ENCODE data around the gene RBM47. TPM values are rescaled to one million over a fixed set of nuclear protein-coding genes. Genes with fewer than 3 reads are reported as not detected.
A peak's percentile ranks its signal among the peaks of the same experiment; 100 is the strongest.

RBM47 gene
- total and polyA plus RNA-seq, 10 of the 15 experiments (the other 5 are each of a cell fraction or from before 2014, with no cell fraction given), result 7.9 to 45.0 (median 28.7) TPM

DNA sequence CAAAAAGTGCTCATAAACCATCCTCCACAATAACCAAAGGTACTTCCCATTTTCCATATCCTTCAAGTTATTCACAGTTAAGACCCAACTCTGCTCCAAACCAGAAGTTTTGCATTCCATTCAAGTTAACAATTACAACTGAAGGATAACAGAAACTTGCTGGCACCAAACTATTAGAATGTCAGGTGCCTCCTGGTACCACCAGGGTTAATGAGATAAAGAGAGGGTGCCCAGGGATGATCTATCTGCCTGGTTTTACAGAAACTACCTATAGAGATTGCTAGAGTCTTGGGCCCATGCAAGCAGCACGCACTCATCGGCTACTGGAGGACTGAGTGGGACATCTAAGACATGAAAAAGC is 114.6 kb downstream of the RBM47 start:
- H4K20me1 ChIP-seq (ENCODE audit: control insufficient read depth, insufficient read depth), result no peaks in the 10 kb centered on the region
- SMC1A ChIA-PET (ENCODE audit: uncharacterized antibody, unreplicated experiment), result interaction anchor here (0.7 to 3.3 kb wide), 27 partner anchors 8 to 210 kb away, joined by 3 to 31 read pairs (median 5); no protein-coding TSS in a partner anchor
- DNase-seq (ENCODE audit: low read depth, low spot score), result no peak
- in situ Hi-C loops (cut with MboI) (no loop called here), intact Hi-C loops (cut with micrococcal nuclease; ENCODE audit: unreplicated experiment) (loop anchor here (5.0 kb wide), 1 partner anchor 62 kb away; no protein-coding TSS in a partner anchor)
- peaks cover 30% of the 10 kb centered on the region for H3K4me1 ChIP-seq (ENCODE audit: control insufficient read depth, insufficient read depth, low read length)
- H3K9me3 ChIP-seq (replicated peaks; ENCODE audit: control insufficient read depth, insufficient read depth, low read length), result no peaks in the 10 kb centered on the region
- POLR2A ChIA-PET, result interaction anchor here (0.6 to 3.2 kb wide), 7 partner anchors 10 to 101 kb away, joined by 3 to 17 read pairs (median 4); no protein-coding TSS in a partner anchor
- no peaks in the 10 kb centered on the region for H3K27me3 ChIP-seq (replicated peaks in 1 of 2; ENCODE audit: control insufficient read depth in 2 of 2, insufficient read depth in 2 of 2, low read length in 1 of 2)
- 3% methylated on average over 2 of the region's 2 CpGs for WGBS (ENCODE audit: insufficient coverage, insufficient replicate concordance, low lambda C conversion rate, missing lambda C conversion rate)
- ATAC-seq, result no peak
- H3K79me2 ChIP-seq (ENCODE audit: control insufficient read depth, insufficient read depth, low read length), result peaks cover 39% of the 10 kb centered on the region
- no peak for FAIRE-seq
- H3K36me3 ChIP-seq (ENCODE audit: control insufficient read depth in 2 of 2, insufficient read depth in 2 of 2, low read length in 1 of 2), result peaks cover 0 to 3% of the 10 kb centered on the region in 2 experiments; a peak in 2 of 4 replicates
- RAD21 ChIA-PET (ENCODE audit: unreplicated experiment), result interaction anchor here (0.7 to 2.4 kb wide), 17 partner anchors 9 to 204 kb away, joined by 3 to 16 read pairs (median 4); no protein-coding TSS in a partner anchor
- H3K4me3 ChIP-seq, result peak overlapping the region; percentile 14; the same call in 1 of the 2 replicates
- no TSS peak for BruUV-seq (replicated peaks)
- no peak overlapping the region for H3K9ac ChIP-seq (ENCODE audit: control insufficient read depth, insufficient read depth, low read length)
- peak overlapping the region; percentile 43 for H3K27ac ChIP-seq (ENCODE audit: control insufficient read depth, insufficient read depth)
- peak overlapping the region; percentile 62 for H3K4me2 ChIP-seq (ENCODE audit: control insufficient read depth, insufficient read depth)
- CTCF ChIA-PET, result interaction anchor here (1.0 to 2.2 kb wide), 7 partner anchors 10 to 205 kb away, joined by 3 to 12 read pairs (median 4); no protein-coding TSS in a partner anchor
- no peak overlapping the region for H2AFZ ChIP-seq (ENCODE audit: control insufficient read depth, low read depth, low read length)
- TF ChIP-seq SMC3 (IDR thresholded peaks at IDR 0.05; ENCODE audit: borderline replicate concordance, low read length), result 0 out of 2 replicates have a peak, but pooled peaks have one; percentile 13
- TF ChIP-seq ZNF24 (IDR thresholded peaks at IDR 0.05), result no peak
- TF ChIP-seq, protein P1, sequence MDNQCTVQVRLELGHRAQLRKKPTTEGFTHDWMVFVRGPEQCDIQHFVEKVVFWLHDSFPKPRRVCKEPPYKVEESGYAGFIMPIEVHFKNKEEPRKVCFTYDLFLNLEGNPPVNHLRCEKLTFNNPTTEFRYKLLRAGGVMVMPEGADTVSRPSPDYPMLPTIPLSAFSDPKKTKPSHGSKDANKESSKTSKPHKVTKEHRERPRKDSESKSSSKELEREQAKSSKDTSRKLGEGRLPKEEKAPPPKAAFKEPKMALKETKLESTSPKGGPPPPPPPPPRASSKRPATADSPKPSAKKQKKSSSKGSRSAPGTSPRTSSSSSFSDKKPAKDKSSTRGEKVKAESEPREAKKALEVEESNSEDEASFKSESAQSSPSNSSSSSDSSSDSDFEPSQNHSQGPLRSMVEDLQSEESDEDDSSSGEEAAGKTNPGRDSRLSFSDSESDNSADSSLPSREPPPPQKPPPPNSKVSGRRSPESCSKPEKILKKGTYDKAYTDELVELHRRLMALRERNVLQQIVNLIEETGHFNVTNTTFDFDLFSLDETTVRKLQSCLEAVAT (IDR thresholded peaks at IDR 0.05), result no peak

DNA sequence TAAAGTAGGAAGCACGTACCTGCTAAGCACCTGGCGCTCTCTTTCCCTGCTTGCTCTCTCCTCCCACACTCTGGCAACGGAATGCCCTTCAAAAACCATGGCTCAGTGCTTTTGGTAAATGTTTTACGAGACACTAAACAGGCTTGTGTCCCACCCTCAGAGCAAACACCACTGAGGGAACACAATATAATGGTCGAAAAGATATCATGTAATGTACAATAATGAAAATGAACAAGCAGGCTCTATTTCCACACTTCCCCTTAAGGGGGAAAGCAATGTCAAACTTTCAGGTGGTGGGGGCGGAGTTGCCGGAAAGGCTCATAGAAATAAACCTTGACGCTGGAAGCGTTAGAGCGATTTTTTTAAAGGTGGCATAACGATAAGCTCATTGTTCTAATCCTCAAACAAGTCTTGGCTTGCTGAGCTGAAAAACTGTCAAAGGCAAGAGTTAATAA is 115.1 kb downstream of the RBM47 start:
- 45% methylated on average over 11 of the region's 11 CpGs for WGBS (ENCODE audit: insufficient coverage, insufficient replicate concordance, low lambda C conversion rate, missing lambda C conversion rate)
- Histone ChIP-seq H2AFZ (ENCODE audit: control insufficient read depth, low read depth, low read length) (no peak overlapping the region), H3K4me2 (ENCODE audit: control insufficient read depth, insufficient read depth) (peak overlapping the region; percentile 62), H3K4me3 (peak overlapping the region; percentile 14; the same call in 1 of the 2 replicates), H3K79me2 (ENCODE audit: control insufficient read depth, insufficient read depth, low read length) (peaks cover 39% of the 10 kb centered on the region), H4K20me1 (ENCODE audit: control insufficient read depth, insufficient read depth) (no peaks in the 10 kb centered on the region), H3K9me3 (replicated peaks; ENCODE audit: control insufficient read depth, insufficient read depth, low read length) (no peaks in the 10 kb centered on the region), H3K9ac (ENCODE audit: control insufficient read depth, insufficient read depth, low read length) (no peak overlapping the region), H3K4me1 (ENCODE audit: control insufficient read depth, insufficient read depth, low read length) (peaks cover 30% of the 10 kb centered on the region), H3K27ac (ENCODE audit: control insufficient read depth, insufficient read depth) (peak overlapping the region; percentile 43), H3K36me3 (ENCODE audit: control insufficient read depth in 2 of 2, insufficient read depth in 2 of 2, low read length in 1 of 2) (peaks cover 0 to 3% of the 10 kb centered on the region in 2 experiments; a peak in 2 of 4 replicates), H3K27me3 (replicated peaks in 1 of 2; ENCODE audit: control insufficient read depth in 2 of 2, insufficient read depth in 2 of 2, low read length in 1 of 2) (no peaks in the 10 kb centered on the region)
- CTCF ChIA-PET, result interaction anchor here (1.0 to 2.2 kb wide), 7 partner anchors 11 to 205 kb away, joined by 3 to 12 read pairs (median 4); no protein-coding TSS in a partner anchor
- SMC1A ChIA-PET (ENCODE audit: uncharacterized antibody, unreplicated experiment), result interaction anchor here (0.8 to 3.3 kb wide), 24 partner anchors 10 to 209 kb away, joined by 3 to 31 read pairs (median 5); no protein-coding TSS in a partner anchor
- TF ChIP-seq FOXK2 (IDR thresholded peaks at IDR 0.05), result no peak
- peak; percentile 47; the same call in 1 of the 2 replicates for TF ChIP-seq SPI1 (IDR thresholded peaks at IDR 0.05; ENCODE audit: borderline replicate concordance, insufficient read depth, low read depth, low read length)
- RAD21 ChIA-PET (ENCODE audit: unreplicated experiment), result interaction anchor here (0.9 to 2.4 kb wide), 14 partner anchors 10 to 202 kb away, joined by 3 to 16 read pairs (median 4); no protein-coding TSS in a partner anchor
- BruUV-seq (replicated peaks), result TSS peak; percentile 13
- in situ Hi-C loops (cut with MboI), result no loop called here
- ATAC-seq (peak; percentile 26), DNase-seq (ENCODE audit: low read depth, low spot score) (no peak), FAIRE-seq (no peak)
- POLR2A ChIA-PET, result interaction anchor here (0.6 to 3.2 kb wide), 6 partner anchors 10 to 807 kb away, joined by 3 to 17 read pairs (median 4); no protein-coding TSS in a partner anchor
- intact Hi-C loops (cut with micrococcal nuclease; ENCODE audit: unreplicated experiment), result no loop called here

All from GM12878 (cell line).